OCI-LY1 (cell line): ENCODE data around the gene SH3YL1.

Source experiments
- H2AFZ ChIP-seq: fragments of 200-600 bp; sonication (generic), shearing (Covaris generic); 2 replicates; pipeline ENCODE4 v1.6.0; 2014; ENCODE audit warnings: antibody characterized with exemption, mild to moderate bottlenecking, low read length
- H3F3A ChIP-seq: fragments of 200-600 bp; sonication (generic), shearing (Covaris generic); 2 replicates; pipeline ENCODE4 v1.6.0; 2014; ENCODE audit warnings: mild to moderate bottlenecking, antibody characterized with exemption, low read length, moderate library complexity; ENCODE audit not compliant: insufficient read depth
- H3K27ac ChIP-seq: fragments of 200-600 bp; sonication (generic); 2 replicates; pipeline ENCODE4 v1.5.1; 2014; ENCODE audit warnings: low read length, mixed run types, mild to moderate bottlenecking, low read depth; ENCODE audit not compliant: poor library complexity, severe bottlenecking
- H3K27me3 ChIP-seq: fragments of 200-600 bp; sonication (generic); 2 replicates; pipeline ENCODE4 v1.6.0; 2014; ENCODE audit warnings: antibody characterized with exemption, mild to moderate bottlenecking, low read length, moderate library complexity; ENCODE audit not compliant: insufficient read depth
- H3K36me3 ChIP-seq: fragments of 200-600 bp; sonication (generic); 2 replicates; pipeline ENCODE4 v1.6.1; 2014; ENCODE audit warnings: mild to moderate bottlenecking, antibody characterized with exemption, low read length, moderate library complexity, mixed read lengths; ENCODE audit not compliant: insufficient read depth
- H3K4me1 ChIP-seq: fragments of 200-600 bp; sonication (generic); 2 replicates; pipeline ENCODE4 v1.5.1; 2014; ENCODE audit warnings: mild to moderate bottlenecking, low read length, moderate library complexity; ENCODE audit not compliant: insufficient read depth, severe bottlenecking
- H3K4me2 ChIP-seq: fragments of 200-600 bp; sonication (generic), shearing (Covaris generic); 2 replicates; pipeline ENCODE4 v1.6.1; 2014; ENCODE audit warnings: low read length
- H3K4me3 ChIP-seq: fragments of 200-600 bp; sonication (generic); 2 replicates; pipeline ENCODE4 v1.5.1; 2014; ENCODE audit warnings: low read length, low read depth, mild to moderate bottlenecking, mixed read lengths; ENCODE audit not compliant: poor library complexity, severe bottlenecking
- H3K79me2 ChIP-seq: fragments of 200-600 bp; shearing (Covaris generic); 2 replicates; pipeline ENCODE4 v1.6.1; 2016; ENCODE audit warnings: mixed run types, low read length, mixed read lengths; ENCODE audit not compliant: insufficient read depth
- H3K9ac ChIP-seq: fragments of 200-600 bp; sonication (generic), shearing (Covaris generic); 2 replicates; pipeline ENCODE4 v1.6.1; 2014; ENCODE audit warnings: mild to moderate bottlenecking, low read length, mixed read lengths
- H3K9me2 ChIP-seq: fragments of 200-600 bp; sonication (generic), shearing (Covaris generic); 2 replicates; pipeline ENCODE4 v1.6.1; 2014; ENCODE audit warnings: low read depth, mild to moderate bottlenecking, low read length, mixed read lengths
- H3K9me3 ChIP-seq: fragments of 200-600 bp; shearing (Covaris generic); 2 replicates; pipeline ENCODE4 v1.6.1; 2014; ENCODE audit warnings: low read length, mixed read lengths
- H4K20me1 ChIP-seq: fragments of 200-600 bp; sonication (generic), shearing (Covaris generic); 2 replicates; pipeline ENCODE4 v1.6.0; 2016; ENCODE audit warnings: mild to moderate bottlenecking, low read length; ENCODE audit not compliant: insufficient read depth
- CTCF ChIP-seq: fragments of 200-600 bp; sonication (generic), shearing (Covaris generic); IDR thresholded peaks from 2 replicates; pipeline ENCODE4 v1.5.1; 2017; ENCODE audit warnings: mild to moderate bottlenecking, antibody characterized with exemption, low read length, moderate library complexity, mixed read lengths
- EZH2 ChIP-seq: fragments of 200-600 bp; sonication (generic), shearing (Covaris generic); IDR thresholded peaks from 2 replicates; pipeline ENCODE4 v1.8.0; 2017; ENCODE audit warnings: borderline replicate concordance, mixed run types, mild to moderate bottlenecking, antibody characterized with exemption, low read length, moderate library complexity, mixed read lengths

SH3YL1 gene

GRCh38 chr2:263774-264492 is at the start of gene SH3YL1:
TSS of gene SH3YL1 (minus strand) at chr2:264032. CDS start at chr2:263984, 48 bp downstream.
- Histone ChIP-seq H3K36me3 (peaks cover 26% of the 10 kb centered on the region), H3K4me3 (peak within 1 kb of the TSS; percentile 99), H3K4me2 (peak within 1 kb of the TSS; percentile 85), H3K27me3 (no peaks in the 10 kb centered on the region), H3K79me2 (peaks cover 41% of the 10 kb centered on the region), H4K20me1 (no peaks in the 10 kb centered on the region), H3K9ac (peak within 1 kb of the TSS; percentile 95), H3K9me2 (no peaks in the 10 kb centered on the region), H3K27ac (peak within 1 kb of the TSS; percentile 64), H3K9me3 (no peaks in the 10 kb centered on the region), H3K4me1 (peaks cover 61% of the 10 kb centered on the region), H2AFZ (0 out of 2 replicates have a peak within 1 kb of the TSS, but pooled peaks have one; percentile 22), H3F3A (no peaks in the 10 kb centered on the region)
- TF ChIP-seq CTCF (no peak), EZH2 (no peak)

- no peaks in the 10 kb centered on the region for H4K20me1 ChIP-seq
- H3K4me2 ChIP-seq, result no peak overlapping the region
- H3K27me3 ChIP-seq, result no peaks in the 10 kb centered on the region
- TF ChIP-seq EZH2, result no peak
- no peaks in the 10 kb centered on the region for H3K79me2 ChIP-seq
- H3K27ac ChIP-seq, result no peak overlapping the region
- H3K9ac ChIP-seq, result no peak overlapping the region
- no peaks in the 10 kb centered on the region for H3F3A ChIP-seq
- H3K36me3 ChIP-seq, result no peaks in the 10 kb centered on the region
- H3K9me3 ChIP-seq, result no peaks in the 10 kb centered on the region
- H3K4me1 ChIP-seq, result peaks cover 3% of the 10 kb centered on the region
- H3K9me2 ChIP-seq, result no peaks in the 10 kb centered on the region
- no peak overlapping the region for H2AFZ ChIP-seq
- no peak overlapping the region for H3K4me3 ChIP-seq
These were observed 47.2 kb upstream of the SH3YL1 start for GRCh38 chr2:310994-311393.

GRCh38 chr2:309954-310510 is 46.2 kb upstream of the SH3YL1 start:
- TF ChIP-seq EZH2 (no peak), CTCF (no peak)
- Histone ChIP-seq H3K79me2 (no peaks in the 10 kb centered on the region), H4K20me1 (no peaks in the 10 kb centered on the region), H2AFZ (no peak overlapping the region), H3K27me3 (no peaks in the 10 kb centered on the region), H3K9me2 (no peaks in the 10 kb centered on the region), H3K9ac (no peak overlapping the region), H3K36me3 (no peaks in the 10 kb centered on the region), H3K4me2 (no peak overlapping the region), H3K27ac (no peak overlapping the region), H3K9me3 (no peaks in the 10 kb centered on the region), H3K4me1 (peaks cover 3% of the 10 kb centered on the region), H3F3A (no peaks in the 10 kb centered on the region), H3K4me3 (no peak overlapping the region)
